GM19395 (cell line): ENCODE data around the gene DENND11.

Experiments used
- ATAC-seq: cut with Tn5 transposase; IDR thresholded peaks from one replicate; pipeline ENCODE4 v1.9.1; 2021; ENCODE audit warnings: mild to moderate bottlenecking, moderate library complexity; ENCODE audit not compliant: unreplicated experiment

DENND11 gene, protein sequence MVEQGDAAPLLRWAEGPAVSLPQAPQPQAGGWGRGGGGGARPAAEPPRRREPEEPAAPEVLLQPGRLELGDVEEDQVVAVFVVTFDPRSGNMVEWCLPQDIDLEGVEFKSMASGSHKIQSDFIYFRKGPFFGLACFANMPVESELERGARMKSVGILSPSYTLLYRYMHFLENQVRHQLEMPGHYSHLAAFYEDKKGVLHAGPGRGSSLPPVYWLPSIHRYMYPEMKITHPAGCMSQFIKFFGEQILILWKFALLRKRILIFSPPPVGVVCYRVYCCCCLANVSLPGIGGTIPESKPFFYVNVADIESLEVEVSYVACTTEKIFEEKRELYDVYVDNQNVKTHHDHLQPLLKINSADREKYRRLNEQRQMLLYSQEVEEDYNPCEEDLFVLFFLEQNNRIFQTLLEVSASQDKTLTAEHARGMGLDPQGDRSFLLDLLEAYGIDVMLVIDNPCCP

DNA sequence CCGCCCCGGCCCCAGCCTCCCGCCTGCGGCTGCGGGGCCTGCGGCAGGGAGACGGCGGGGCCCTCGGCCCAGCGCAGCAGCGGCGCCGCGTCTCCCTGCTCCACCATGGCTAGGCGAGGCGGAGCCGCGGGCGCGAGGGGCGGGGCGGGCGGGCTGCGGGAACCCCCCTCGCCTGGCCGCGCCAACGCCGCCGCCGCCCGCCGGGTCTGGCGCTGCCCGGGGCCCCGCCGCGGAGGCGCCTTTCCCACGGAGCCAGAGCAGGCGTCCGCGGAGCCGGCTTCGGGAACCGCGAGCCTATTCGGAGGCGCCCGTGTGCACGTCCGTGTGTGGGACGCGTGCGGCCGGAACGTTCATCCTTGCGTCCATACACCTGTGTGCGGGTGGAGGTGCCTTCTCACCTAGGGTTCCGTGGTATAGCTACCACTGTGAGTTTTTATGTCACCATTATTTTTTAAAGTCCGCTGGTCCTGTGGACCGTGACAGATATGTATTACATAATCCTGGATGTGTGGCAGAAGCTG lies at the start of gene DENND11:
Gene DENND11 (minus strand): TSS at position 120 of the 521 bp plus-strand sequence. CDS start 13 bp downstream, at position 107.
- ATAC-seq = peak; percentile 71

DNA sequence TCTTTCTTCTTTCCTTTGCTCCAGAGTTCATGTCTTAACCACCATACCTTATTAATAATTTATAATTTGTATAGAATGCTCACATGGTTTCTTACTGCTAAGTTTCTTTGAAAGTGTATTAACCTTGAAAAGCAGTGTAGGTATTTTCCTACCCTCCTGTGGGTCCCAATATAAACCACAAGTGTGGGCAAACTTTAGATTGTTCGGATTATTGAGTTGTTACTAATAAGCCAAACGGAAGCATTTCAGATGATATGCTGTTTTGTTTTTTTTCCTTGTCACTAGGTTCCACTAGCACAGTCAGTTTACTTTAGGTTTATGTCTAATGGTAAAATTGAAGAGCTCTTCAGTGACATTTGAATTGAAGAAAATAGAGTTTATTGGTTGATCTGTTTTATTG lies 46.4 kb upstream of the DENND11 start:
- no peak for ATAC-seq

DNA sequence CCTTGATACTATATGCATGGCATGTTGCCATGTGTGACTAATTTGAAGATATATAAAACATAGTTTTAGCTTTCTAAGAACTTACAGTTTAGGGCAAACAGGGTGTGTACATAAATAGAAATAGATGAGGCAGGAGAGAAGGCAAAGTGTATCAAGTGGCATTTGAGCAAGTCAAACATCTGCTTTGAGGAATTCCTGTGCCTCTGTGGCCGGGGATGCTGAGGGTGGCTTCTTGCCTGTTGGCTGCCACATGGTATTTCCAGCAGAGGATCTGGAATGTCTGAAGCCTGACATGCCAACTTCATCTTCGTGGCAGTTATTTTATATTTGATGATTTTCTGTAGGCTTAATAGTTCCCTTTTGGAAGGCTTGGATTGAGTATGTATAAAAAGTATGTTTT lies 42.2 kb upstream of the DENND11 start:
- no peak for ATAC-seq

DNA sequence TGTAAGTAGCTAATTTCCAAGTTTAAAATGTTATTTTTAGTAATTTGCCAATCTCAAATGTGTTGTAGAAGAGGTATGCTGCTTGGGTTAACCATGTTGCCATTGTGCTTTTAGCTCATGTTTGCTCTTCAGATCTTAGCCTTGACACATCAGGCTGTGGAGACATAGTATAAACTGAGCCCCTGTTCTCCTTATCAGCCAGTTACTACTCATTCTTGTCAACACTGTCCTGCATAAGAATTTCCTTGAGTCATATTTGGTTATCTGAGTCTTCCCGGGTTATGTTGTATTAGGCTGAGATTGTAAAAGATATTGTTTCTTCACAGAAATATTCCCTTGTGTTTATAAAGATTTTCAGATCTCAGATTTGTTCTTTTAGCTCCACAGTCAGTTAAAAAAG lies 40.3 kb upstream of the DENND11 start:
- ATAC-seq = no peak

DNA sequence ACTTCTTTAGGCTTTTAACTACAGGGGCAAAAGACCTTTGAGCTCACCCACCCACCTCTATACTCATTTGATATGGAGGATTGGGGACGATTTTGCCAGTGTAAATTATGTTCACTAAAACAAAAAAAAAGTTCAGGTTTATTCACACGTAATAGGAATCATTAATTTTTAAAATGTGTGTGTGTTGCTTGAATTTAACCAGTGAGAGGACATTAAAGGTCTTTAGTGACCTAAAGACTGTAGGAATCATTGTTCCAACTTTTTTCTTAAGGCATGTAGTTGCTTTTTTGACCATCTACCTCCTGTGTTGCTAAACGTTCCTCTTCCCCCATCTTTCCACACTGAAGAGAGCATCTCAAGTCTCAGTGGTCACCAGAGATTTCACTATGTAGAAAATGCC lies 37.3 kb upstream of the DENND11 start:
- ATAC-seq = no peak

DNA sequence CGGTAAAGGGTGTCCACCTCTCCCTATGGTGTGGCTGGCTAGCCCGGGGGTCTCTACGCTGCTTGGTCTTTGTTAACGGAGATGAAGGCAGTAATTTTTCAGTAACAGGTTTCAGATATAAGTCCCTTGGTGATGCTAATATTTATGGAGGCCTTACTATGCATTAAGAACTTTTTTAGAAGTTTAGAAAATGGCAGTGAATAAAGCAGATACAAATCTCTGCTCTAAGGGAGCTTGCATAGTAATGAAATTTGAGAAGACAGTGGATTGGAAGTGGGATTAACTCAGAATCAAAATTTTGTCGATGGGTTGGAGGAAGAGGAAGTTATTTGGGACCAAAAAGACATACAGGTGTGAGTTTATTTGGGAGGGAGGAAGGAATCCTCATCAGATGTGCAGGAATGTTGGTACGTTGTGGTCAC lies 36.6 kb upstream of the DENND11 start:
- ATAC-seq = no peak

DNA sequence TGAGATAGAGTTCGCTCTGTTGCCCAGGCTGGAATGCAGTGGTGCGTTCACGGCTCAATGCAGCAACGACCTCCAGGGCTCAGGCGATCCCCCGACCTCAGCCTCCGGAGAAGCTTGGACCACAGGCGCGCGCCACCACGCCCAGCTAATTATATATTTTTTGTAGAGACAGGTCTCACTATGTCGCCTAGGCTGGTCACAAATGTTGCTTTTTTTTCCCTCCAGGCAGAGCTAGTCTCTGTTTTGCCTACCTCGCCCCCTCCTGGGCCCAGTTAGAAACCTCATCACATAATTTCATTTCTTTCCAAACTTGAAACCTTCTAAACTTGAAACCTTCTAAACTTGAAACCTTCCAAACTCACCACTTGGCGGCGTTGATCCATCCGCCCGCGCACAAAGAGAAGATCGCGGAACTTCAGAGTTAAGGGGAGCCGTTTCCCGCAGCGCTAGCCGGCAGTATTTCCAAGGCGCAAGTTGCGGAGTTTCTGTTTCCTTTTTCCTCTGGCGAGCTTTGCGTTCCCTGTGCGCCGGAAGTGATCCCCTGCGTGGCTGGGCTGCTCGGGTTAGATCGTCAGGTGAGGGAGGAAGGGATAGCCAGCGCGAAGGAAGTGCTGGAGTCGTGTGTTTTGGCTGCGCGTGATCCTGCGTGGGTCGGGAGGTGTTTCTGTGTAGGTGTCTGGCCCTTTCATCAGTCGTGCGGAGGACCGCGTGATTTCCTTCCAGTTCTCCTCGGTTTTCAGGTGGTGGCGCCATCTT lies 36.0 kb upstream of the DENND11 start, which contains the start of gene SSBP1:
Gene SSBP1 (plus strand): TSS at position 523 of the 756 bp plus-strand sequence. CDS start 809 bp downstream, outside the sequence.
- ATAC-seq = peak; percentile 92

DNA sequence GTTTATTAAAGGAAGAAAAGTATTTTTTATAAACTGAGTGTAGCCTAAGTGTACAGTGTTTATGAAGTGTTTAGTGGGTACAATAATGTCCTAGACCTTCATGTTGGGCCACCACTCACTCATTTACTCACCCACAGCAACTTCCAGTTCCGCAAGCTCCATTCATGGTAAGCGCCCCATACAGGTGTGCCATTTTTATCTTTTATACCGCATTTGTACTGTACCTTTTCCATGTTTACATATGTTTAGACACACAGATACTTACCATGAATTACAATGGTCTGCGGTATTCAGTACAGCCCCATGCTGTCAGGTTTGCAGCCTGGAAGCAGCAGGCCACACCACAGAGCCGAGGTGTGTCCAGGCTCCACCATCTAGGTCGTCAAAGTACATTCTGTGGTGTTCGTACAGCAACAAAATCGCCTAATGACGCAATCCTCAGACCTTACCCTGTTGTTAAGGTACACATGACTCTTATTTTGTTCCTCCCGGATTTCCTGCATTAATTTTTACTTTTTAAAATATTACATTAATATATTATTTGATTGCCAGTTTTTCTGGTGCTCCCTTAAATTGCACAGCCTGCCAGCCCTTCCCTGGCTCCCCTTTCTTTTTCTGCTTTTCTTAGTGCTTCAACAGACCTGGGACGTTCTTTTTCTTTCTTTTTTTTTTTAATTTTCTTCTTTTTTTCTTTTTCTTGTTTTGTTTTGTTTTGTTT lies 35.3 kb upstream of the DENND11 start:
- no peak for ATAC-seq

DNA sequence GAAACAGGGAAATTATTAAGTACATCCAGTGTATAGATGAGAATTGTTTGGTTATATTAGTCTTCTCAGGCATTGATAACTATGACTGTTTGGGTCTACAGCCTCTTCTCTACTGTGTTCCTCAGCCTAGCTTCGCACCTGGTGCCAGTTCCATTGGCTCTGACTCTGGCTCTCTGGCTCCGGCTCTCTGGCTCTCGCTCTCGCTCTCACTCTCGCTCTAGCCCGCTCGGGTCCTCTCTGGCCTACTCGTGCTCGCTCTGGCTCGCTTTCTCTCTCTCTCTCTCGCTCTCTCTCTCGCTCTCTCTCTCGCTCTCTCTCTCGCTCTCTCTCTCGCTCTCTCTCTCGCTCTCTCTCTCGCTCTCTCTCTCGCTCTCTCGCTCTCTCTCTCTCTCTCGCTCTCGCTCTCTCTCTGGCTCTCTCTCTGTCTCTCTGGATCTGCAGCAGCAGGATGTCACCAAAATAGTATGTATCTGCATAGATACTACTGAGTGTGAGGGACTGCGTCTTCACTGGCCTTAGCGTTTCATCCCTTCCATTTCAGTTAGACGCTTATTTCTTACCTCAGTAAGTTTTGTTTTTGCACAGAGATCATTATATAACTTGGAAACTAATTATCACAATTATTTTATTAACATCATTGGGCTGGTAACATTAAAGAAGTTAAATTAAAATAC lies 29.6 kb upstream of the DENND11 start:
- ATAC-seq = no peak

DNA sequence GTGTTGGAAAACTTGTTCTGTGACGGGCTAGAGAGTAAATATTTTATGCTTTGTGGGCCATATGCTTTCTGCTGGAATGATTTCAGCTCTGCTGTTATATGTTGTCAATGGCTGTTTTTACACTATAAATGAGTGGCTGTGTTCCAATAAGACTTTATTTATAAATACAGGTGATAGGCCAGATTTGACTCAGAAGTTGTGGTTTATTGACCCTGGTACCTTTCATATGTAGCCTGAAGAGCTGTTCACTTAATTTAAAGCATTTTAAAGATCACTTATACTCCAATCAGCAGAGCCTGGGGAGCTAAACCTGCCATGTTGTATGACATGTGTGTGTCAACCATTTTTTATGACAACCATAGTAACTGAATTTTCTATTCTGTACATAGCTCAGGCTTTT lies 27.1 kb upstream of the DENND11 start:
- no peak for ATAC-seq

DNA sequence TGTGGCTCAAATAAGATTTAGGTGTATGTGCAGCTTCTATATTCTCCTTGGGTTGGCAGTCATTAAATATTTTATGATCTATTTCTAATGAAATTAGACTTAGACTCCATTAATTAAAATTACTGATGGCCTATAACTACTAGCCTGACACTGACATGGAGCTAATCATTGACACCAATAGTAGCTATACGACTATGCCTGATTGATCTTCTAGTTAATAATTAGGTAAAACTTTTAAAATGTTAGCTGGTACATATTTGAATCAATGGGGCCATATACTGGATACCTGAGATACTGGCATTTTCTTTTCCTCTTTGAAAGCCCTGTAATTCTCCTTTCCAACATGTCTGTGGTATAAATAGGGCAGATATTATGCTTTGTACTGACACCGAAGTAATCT lies 20.6 kb upstream of the DENND11 start:
- no peak for ATAC-seq

DNA sequence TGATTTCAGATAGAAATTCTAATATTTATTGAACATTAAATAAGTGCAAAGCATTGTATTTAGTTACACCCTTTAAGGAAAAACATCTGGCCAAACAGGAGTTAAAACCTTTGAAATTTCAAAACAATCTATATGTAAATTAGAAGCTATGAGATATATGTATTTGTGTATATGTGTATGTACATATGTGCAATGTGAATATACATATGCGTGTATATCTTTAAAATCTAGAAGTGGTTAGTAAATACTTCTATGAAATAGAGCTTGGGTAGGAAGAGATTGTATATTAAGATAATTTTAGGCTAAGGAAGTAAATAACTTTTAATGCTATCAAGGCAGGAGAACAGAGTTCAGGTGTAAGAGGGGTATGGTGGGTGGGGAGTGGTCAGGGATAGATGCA lies 15.5 kb upstream of the DENND11 start:
- no peak for ATAC-seq

DNA sequence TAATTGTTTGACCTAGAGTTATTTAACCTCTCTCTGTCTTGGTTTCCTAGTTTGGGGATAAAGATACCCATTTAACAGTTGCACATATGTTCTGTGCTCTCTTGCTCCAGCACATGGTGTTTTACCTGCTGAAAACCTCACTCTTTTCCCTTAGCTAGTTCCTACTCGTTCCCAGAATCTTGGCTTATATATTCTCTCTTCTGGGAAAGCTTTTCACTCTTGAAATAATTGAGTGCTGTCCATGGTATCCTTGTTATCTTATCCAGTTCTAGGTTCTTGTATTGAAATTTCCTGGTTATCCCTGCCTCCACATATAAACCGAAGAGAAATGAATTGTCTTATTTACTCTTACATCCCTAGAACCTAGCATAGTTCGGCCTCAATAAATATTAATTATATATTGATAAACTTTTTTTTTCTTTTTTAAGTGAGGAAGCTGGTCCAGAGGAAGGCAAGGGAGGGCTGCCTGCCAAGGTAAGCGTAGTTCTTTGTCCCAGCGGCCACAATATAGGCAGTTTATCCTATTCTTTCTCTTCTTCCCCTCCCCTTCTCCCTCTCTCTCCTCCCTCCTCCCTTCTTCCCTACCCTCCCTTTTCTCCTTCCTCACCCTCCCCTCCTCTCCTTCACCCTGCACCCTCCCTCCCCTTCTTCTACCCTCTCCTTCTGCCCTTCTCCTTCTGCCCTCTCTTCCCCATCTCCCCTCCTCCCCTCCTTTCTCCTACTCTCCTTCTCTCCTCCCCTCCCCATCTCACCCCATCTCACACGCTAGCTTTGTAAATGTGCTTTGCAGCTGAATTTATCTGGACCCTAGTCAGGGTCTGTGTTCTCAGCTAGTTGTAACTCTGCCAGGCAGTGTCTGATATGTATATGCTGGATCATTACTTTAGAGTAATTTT lies 14.1 kb upstream of the DENND11 start:
- no peak for ATAC-seq

DNA sequence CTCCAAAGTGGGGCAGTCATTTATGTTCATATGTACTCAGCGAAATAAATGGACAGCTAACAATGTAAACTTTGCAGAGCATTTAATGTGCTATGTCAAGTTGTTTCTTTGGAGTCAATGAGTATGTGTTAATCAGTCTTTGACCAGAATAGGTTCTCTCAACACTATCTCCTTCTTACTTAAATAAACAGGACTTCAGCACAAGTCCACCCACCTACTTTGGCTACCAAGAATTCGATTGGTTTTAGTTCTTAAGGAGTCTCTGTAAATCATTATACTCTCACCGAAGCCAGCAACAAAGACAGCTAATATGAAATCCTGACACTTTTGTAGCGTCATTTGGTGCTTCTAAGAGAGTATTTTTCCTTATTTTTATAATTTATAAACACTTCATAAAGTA lies 13.1 kb upstream of the DENND11 start:
- ATAC-seq = no peak

DNA sequence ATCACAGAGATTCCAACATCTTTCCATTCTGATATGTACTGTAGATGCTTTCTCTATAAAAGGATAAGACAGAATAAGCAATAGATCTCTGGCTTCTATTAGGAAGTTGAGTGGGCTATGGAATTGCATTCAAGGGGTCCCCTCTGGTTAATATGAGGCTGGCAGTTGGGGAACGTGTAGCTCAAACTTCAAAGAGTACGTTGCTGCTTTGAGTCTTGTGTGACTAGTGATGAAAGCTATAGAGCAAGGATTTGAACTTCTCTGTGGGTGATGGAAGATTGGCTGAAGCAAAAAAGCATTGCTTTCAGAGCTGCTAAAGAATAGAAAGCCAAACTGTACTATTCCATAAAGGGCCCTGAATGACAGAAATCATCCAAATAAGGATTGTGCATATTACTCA lies 12.6 kb upstream of the DENND11 start:
- ATAC-seq = no peak

DNA sequence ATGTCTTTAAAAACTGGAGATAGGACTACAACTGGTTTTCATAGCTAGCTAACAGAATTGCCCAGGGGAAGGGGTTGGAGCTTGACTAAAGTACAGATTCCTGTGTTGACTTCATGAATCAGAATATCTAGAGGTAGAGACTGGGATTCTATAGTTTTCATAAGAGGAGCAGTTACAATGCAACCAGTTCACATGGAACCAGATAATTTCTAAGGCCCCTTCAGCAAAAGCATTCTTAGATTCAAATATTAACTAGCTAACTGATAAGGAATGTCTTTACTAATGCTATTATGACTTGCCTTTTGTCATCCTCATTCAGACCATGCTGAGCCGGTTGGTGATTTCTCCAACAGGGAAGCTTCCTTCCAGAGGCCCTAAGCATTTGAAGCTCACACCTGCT lies 11.9 kb upstream of the DENND11 start:
- no peak for ATAC-seq

DNA sequence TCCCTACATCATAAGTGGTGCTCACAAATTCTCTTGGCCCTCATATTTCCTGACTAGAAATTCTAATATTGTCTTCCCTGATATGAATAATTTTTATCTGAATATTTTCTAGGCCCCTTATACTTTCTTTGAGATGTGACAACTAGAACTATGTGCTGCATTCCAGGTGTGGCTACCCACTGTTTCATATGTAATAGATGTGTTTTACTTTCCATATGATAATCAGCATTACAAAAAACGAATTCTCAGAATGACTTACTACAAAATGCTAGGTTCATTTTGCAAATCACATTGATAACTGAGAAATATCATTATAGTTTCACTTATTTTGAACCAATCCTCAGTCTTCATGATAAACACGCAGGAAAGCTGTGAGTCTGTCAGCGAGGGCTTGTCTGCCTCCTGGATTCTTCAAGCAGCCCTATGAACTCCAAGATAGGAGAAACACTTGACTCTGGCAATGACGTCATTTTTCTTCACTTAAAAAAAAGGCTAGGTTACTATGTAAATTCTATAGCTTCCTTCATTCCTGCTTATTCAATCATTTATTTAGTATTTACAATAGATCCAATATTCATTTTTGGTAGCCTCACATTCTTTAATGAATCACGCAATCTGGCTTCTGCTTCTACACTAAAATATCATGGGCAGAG lies 10.8 kb upstream of the DENND11 start:
- ATAC-seq = no peak

DNA sequence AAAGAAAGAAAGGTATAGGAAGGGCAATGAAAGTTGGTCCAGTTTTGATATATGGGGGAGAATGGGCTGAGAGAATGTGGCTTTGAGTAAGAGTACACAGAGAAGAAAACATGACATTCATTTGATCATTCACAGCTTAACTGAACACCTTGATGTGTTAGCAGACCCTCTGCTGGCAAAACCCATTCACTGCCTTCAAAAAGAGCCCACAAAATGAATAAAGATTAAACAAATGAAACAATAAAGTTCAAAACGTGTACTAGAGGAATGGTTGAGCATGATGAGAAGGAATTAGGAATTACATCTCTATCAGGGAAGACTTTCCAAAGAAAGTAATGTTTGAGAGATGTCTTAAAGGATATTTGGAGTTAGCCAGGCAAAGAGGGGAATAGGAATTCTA lies 8.3 kb upstream of the DENND11 start:
- no peak for ATAC-seq

DNA sequence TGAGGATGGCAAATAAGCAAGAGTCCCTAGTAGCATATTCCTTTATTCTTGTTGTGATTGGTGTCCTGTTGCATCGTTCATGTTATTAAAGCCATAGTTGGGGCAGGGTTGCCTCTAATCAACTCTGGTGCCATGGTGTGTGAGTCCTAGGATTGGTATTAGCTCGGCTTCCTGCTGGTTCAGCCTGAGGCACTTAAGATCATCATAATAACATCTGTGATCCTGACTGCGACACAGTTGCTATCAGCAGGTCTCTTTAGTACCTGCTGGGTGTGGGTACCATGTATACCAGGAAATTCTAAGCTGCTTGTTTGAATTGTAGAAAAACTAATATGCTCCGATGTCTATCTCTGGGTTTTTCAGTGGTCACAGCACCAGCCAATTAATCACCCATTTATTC lies 7.8 kb upstream of the DENND11 start:
- no peak for ATAC-seq
